ENCODE data around the gene TMEM187.

TMEM187 gene

DNA sequence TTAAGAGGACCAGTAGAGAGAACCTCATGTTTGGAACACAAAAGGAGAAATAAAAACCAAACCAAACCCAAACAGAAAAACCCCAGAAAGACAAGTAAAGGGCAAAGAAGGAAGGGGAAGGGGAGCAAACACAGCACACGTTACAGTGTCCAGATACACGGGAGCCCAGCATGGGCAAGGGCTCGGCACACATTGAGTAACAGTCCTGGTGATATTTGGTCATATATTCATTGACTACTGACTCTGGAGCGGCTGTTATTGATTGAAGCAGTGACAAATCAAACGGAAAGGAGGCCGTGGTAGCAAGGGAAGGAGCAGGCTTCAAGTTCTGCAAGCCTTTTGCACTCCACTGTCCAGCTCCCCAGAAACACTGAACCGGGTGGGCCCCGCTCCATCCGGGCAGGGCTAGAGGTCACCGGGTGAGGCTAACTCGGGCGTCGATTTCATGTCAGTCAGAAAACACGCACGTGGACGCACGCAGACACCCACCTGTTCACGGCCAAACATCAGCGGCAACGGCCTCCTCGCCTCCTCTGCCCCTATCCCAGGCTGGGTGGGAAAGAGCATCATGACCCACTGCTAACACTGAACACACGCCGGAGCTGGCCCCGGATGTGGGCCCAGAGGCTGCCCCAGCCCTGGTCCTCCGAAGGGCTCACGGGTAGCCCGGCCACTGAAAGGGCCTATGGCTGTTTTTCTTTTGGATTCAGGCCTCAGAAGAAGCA lies 50.9 kb downstream of the TMEM187 start:
- no peak for DNase-seq

DNA sequence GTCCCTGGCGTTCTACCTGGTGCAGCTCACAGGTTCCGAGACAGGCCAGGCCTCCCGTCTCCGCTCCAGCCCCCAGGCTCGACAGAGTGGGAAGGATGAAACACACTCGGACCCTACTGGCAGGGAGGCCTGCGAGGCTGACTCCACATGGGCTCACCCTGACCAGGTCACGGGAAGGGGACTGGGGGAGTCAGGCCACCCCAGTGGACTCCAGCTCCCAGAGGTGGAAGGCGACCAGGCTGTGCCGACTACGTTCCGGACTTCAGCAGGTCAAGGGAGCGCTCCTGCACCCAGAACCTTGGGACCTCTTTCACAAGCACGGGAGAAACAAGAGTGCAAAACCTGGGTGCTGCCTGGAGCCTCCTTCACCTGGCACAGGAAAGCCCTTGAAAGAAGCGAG lies 51.7 kb downstream of the TMEM187 start:
- DNase-seq, result no peak

DNA sequence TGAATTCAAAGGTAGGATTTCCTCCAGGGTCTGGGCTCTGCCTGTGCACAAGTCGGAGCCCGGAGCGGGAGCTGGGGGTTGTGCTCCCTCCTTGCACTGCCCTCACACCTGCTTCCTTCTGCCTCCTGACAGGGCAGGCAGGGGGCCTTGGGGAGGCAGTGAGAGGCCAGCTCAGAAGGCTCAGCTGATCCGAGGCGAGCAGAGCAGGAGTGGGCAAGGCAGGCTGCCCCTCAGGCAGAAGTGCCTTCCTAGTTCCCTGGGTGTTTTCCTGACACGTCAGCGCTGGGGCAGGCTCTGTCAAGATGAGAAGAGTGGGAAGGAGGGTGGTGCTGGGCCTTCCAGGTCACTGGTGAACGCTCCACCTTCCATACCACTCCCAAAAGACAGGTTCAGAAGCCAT lies 52.7 kb downstream of the TMEM187 start:
- no peak for DNase-seq

DNA sequence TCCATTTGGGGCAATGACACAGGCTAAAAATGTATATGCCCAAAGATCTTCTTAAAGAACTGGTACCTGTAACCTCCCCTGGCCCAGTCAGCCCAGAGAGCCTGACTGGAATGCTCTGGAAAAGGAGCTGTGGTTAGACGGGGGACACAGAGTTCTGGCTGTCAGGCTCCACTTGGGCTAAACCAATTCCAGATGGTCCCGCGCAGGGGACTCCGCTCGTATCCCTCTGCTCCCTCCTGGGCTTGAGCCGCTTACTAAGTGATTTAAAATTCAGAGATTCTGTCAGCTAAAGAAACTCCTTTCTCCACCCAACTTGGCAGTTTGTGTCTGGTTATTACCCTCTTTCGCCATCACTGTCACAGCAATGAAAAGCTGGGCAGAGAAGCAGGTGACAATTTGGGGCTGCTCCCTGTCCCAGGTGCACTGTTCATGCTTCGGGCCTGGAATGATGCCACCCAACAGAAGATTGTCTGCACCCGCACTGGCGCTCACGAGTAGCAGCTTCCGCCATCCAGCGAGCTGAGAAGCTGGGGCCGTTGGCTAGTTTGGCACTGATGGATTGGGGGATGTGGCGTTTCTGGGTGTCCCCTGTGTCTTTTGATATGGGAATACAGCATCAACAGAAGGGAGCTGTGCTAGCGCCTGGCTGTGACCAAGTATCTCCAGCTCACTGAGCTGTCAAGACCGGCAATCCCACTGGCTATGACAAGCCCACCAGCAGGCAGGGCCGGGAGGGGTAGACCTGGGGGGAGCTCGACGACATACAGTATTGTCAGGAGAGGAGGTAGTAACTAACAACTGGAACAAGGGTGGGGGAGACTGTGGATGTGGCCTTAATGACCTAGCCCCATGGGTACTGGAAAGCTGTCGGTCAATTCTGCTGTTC lies 53.8 kb downstream of the TMEM187 start:
- DNase-seq, result peak; percentile 25

DNA sequence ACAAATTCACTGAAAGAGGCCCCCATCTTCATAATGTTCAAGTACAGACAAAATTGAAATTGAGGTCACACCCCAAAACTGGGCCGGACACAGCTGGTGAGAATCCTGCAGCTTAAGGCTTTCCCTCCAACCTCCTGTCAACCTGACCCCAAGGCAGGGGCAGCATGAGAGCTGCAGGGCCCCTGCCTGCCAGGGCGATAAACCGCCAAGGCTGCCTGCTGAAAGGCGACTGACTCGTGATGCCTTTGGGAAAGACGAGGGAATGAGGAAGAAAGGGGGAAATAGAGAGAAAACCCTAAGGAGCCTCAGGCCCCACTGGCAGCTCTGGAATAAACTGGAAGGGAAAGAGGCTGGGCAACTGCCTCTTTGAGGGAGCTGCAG lies 54.5 kb downstream of the TMEM187 start:
- no peak for DNase-seq

DNA sequence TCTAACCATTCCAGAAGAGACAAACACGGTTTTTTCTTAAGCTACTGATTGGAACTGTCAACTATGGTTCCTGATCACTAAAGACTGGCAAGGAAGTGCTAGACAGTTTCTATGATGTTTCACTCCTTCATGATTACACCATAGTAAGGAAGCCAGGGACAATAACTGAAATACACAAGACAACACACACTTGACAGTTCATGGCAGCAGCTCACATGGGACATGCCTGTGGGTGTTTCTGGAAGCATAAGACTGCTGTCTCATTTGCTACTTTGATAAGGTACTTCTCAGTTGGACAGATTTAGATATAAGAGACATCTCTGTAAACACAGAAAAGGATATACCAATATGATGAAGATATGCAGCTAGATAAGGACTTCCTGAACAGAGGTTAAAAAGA lies 55.4 kb downstream of the TMEM187 start:
- no peak for DNase-seq

DNA sequence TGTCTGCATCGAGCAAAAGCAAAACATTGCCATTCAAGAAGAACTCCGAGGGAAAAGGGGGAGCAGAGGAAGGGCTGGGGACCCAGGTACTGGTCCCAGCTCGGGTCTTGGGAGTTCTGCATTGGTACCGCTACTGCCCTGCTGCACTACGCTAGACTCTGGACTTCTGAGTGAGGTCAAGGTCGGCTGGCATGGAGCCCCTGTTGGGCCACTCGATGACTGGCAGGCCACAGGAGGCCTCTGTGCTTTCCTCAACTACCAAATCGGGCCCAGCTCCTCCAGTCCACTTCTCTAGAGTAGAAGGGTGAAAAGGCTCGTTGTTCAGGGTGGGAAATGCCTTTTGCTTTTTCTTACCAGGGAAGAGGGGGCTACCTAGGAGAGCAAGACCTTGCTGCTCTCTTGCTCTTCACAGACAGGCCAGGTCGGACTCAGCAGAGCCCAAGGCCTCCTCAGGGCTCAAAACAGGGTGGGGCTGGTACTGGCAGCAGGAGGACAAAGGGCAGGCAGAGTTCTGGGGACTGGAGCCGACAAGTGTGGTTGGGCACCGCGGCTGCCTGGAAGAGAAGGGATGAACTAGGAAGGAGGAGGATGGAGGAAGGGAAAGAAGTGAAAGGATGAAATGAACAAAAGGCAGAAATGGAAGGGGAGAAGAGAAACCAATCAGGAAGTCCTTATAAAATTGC lies 56.1 kb downstream of the TMEM187 start:
- DNase-seq, result no peak

DNA sequence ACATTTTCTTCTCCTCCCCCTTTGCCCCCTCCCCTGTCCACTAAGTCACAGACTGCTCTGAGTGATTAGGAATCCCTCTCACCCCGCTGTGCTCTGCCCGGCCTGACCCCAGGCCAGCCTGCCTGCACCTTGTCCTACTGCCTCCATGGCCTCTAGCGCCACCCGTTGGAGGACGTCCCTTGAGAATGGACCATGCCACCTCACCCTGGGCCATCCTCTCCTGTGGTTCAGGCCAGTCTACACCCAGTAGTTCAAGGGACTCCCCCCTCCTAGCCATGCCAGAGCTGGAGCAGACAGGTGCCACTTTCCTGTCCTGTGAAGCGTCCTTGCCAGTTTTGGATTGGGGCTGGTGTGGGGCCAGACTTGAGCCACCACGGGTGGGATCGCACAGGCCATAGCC lies 56.9 kb downstream of the TMEM187 start:
- no peak for DNase-seq

DNA sequence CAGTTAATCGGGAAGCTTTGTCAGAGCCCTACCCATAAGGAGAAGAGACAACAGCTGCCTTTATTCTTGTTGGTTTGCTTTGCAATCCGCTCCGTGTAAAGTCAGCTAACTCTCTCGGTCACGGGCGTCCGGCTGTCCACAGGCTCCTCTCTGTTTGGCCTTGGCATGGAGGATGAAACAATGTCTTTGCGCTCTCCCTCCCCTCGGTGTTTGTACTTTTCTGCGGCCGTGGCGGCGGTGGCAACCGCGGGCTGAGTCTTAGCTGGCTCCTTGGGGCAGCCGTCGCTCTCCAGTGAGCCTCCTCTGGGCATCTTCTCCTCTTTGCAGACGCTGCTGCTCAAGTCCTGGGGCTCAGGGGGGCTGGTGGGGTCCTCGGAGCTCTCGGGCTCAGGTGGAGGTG lies 57.7 kb downstream of the TMEM187 start:
- no peak for DNase-seq

DNA sequence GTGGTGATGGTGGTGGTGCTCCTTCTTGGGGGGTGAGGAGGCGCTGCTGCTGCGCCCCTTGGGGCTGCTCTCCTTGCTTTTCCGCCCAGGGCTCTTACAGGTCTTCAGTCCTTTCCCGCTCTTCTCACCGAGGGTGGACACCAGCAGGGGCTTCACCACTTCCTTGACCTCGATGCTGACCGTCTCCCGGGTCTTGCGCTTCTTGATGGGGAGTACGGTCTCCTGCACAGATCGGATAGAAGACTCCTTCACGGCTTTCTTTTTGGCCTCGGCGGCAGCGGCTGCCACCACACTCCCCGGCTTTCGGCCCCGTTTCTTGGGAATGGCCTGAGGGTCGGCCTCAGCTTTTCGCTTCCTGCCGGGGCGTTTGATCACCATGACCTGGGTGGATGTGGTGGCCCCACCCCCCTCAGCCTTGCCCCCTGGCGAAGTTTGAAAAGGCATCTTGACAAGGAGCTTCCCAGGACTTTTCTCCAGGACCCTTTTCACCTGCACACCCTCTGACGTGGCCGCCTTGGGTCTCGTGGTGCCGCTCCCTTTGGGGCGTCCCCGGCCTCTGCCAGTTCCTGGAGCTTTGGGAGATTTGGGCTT lies 58.3 kb downstream of the TMEM187 start:
- DNase-seq, result no peak

DNA sequence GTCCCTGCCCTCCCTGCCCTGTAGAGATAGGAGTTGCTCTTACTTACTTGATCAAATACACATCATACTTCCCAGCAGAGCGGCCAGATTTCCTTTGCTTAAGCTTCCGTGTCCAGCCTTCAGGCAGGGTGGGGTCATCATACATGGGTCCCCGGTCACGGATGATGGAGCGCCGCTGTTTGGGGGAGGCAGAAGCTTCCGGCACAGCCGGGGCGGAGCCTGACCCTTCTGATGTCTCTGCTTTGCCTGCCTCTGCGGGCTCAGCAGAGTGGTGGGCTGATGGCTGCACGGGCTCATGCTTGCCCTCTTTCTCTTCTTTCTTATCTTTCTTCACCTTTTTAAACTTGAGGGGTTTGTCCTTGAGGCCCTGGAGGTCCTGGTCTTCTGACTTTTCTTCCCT lies 59.6 kb downstream of the TMEM187 start:
- no peak for DNase-seq

DNA sequence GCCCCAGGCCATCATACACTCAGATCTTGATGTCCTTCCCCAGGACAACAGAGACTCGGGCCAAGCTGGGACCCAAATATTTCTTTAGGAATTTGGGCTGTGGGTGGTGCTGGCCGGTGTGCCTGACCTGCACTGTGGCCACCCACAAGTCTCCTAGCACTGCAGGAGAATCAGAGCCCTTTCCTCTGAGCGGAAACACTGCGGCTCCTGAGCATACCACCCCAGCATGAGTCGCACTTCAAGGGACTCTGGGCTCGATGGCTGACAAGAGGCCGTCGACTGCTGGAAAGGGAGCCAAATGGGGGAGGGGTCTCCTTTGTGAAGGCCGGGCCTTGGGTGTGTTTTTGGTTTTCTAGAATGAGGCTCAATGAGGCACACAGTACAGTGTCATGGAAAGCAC lies 60.1 kb downstream of the TMEM187 start:
- DNase-seq, result no peak
